ENCODE results near the gene SERF2. TPM values are rescaled to one million over a fixed set of nuclear protein-coding genes. Genes with fewer than 3 reads are reported as not detected.

SERF2 gene
- total RNA-seq, 2 donors from 2014 or later = 966 to 1,595 TPM

DNA sequence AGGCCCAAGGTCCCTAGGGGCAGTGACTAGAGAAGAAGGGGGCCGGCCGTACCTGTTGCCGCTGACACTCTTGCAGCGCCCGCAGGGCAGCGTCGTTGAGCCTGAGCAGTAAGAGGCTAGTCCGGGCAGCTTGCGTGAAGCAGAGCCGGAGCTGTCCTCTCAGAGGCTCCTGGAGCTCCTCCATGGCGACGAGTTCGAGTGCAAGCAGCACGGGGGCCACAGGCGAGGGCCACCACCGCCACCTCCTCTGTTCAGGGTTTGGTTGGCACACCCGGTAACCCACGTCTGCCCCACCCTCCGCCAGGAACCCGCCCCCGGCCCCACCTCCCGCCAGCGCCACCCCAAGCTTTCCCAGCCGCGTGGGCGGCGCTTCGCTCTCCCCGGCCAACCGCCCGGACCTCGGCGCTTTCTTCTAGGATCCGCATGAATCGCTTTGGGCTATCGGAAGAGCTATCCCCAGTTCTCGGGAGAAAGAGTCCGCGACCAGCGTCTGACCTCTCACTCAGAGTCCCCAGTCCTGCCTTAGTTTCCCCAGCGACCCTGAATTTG lies 15.3 kb upstream of the SERF2 start, which contains the start of gene ELL3:
Gene ELL3 (minus strand): TSS at position 249 of the 549 bp plus-strand sequence. CDS start 65 bp downstream, at position 184.
- Histone ChIP-seq H3K9me3 (no peaks in the 10 kb centered on the region), H3K27ac (peak within 1 kb of the TSS; percentile 93 to 97), H3K27me3 (replicated peaks; ENCODE audit: insufficient read depth) (no peaks in the 10 kb centered on the region), H3K4me1 (replicated peaks) (no peaks in the 10 kb centered on the region), H3K4me3 (peak within 1 kb of the TSS; percentile 54 to 56), H3K36me3 (no peaks in the 10 kb centered on the region)
- DNase-seq (ENCODE audit: low spot score) = peak; percentile 83
- 2% methylated on average over 35 of the region's 41 CpGs for WGBS
- TF ChIP-seq, protein P1, sequence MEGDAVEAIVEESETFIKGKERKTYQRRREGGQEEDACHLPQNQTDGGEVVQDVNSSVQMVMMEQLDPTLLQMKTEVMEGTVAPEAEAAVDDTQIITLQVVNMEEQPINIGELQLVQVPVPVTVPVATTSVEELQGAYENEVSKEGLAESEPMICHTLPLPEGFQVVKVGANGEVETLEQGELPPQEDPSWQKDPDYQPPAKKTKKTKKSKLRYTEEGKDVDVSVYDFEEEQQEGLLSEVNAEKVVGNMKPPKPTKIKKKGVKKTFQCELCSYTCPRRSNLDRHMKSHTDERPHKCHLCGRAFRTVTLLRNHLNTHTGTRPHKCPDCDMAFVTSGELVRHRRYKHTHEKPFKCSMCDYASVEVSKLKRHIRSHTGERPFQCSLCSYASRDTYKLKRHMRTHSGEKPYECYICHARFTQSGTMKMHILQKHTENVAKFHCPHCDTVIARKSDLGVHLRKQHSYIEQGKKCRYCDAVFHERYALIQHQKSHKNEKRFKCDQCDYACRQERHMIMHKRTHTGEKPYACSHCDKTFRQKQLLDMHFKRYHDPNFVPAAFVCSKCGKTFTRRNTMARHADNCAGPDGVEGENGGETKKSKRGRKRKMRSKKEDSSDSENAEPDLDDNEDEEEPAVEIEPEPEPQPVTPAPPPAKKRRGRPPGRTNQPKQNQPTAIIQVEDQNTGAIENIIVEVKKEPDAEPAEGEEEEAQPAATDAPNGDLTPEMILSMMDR (IDR thresholded peaks at IDR 0.05) = no peak
- TF ChIP-seq POLR2AphosphoS5 (IDR thresholded peaks at IDR 0.05) = no peak
- TF ChIP-seq POLR2A (IDR thresholded peaks at IDR 0.05) = peak; percentile 83
- intact Hi-C loops (cut with DNase I) = no loop called here

GRCh38 chr15:43777267-43777914 lies 14.7 kb upstream of the SERF2 start:
- no peaks in the 10 kb centered on the region for H3K4me1 ChIP-seq (replicated peaks)
- intact Hi-C loops (cut with DNase I) = no loop called here
- 2% methylated on average over 31 of the region's 31 CpGs for WGBS
- peak overlapping the region; percentile 93 to 97 for H3K27ac ChIP-seq
- peak; percentile 71 for DNase-seq (ENCODE audit: low spot score)
- H3K4me3 ChIP-seq = peak overlapping the region; percentile 54 to 56
- no peaks in the 10 kb centered on the region for H3K27me3 ChIP-seq (replicated peaks; ENCODE audit: insufficient read depth)
- H3K36me3 ChIP-seq = no peaks in the 10 kb centered on the region
- TF ChIP-seq, protein P1 (IDR thresholded peaks at IDR 0.05) = peak; percentile 32 to 88 (median 64)
- peak; percentile 37 for TF ChIP-seq POLR2A (IDR thresholded peaks at IDR 0.05)
- no peak for TF ChIP-seq POLR2AphosphoS5 (IDR thresholded peaks at IDR 0.05)
- no peaks in the 10 kb centered on the region for H3K9me3 ChIP-seq

DNA sequence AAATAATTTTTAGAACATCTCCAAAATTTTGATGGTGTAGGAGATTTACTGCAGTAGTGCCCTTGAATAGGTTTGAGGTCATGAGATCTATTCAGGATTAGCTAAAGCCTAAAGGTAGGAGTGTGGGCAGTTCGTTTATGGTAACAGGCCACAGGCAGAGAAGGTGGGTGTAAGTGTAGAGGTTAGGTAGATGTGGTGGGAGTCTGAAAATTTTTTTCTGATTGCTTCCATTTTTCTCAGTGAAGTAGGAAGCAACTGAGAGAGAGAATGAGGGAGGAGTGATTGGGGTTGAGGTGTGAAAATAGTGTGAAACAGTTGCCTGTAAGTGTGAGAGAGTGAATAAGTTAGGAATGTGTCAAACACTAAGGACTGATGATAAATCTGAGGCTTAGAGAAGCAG lies 13.1 kb upstream of the SERF2 start:
- DNase-seq (ENCODE audit: low spot score) = no peak
- intact Hi-C loops (cut with DNase I) = no loop called here
- Histone ChIP-seq H3K4me1 (replicated peaks) (no peaks in the 10 kb centered on the region), H3K9me3 (no peaks in the 10 kb centered on the region), H3K27me3 (replicated peaks; ENCODE audit: insufficient read depth) (no peaks in the 10 kb centered on the region), H3K4me3 (no peak overlapping the region), H3K27ac (no peak overlapping the region), H3K36me3 (no peaks in the 10 kb centered on the region)
- TF ChIP-seq POLR2A (IDR thresholded peaks at IDR 0.05) = no peak
- no peak for TF ChIP-seq POLR2AphosphoS5 (IDR thresholded peaks at IDR 0.05)
- TF ChIP-seq, protein P1 (IDR thresholded peaks at IDR 0.05) = no peak
- WGBS = 92% methylated on average over 1 of the region's 1 CpG

GRCh38 chr15:43789409-43789808 lies 2.7 kb upstream of the SERF2 start:
- H3K9me3 ChIP-seq = no peaks in the 10 kb centered on the region
- intact Hi-C loops (cut with DNase I) = no loop called here
- H3K4me3 ChIP-seq = no peak overlapping the region
- DNase-seq (ENCODE audit: low spot score) = no peak
- TF ChIP-seq POLR2A (IDR thresholded peaks at IDR 0.05) (no peak), POLR2AphosphoS5 (IDR thresholded peaks at IDR 0.05) (no peak)
- TF ChIP-seq, protein P1 (IDR thresholded peaks at IDR 0.05) = no peak
- no peak overlapping the region for H3K27ac ChIP-seq
- H3K36me3 ChIP-seq = peaks cover 2 to 5% of the 10 kb centered on the region in 2 donors
- 97% methylated on average over 3 of the region's 3 CpGs for WGBS
- H3K27me3 ChIP-seq (replicated peaks; ENCODE audit: insufficient read depth) = no peaks in the 10 kb centered on the region
- H3K4me1 ChIP-seq (replicated peaks) = peaks cover 11% of the 10 kb centered on the region

Data from prostate gland (tissue), 2 donors.